MCF 10A (cell line): Measurements from ENCODE around the gene MAST2. TPM values are rescaled to one million over a fixed set of nuclear protein-coding genes. Genes with fewer than 3 reads are reported as not detected.

Source experiments
- BruUV-seq: library from RNA; stranded (reverse); fragments of 400-500 nt; replicated peaks from 2 replicates; lab custom pipeline; 2021; lab: Mats Ljungman, UMichigan
- CTCF ChIA-PET: fragments of 300-600 bp; sonication (Branson Sonifier 250); formaldehyde crosslinking; extraction: SDS; loops from one replicate; lab custom pipeline; 2021; ENCODE audit warnings: antibody characterized with exemption, inconsistent platforms; lab: Yijun Ruan, JAX
- POLR2A ChIA-PET: fragments of 300-600, 350-650 bp; sonication (Branson Sonifier 250); formaldehyde crosslinking; extraction: SDS; loops from one replicate; lab custom pipeline; 2020; ENCODE audit warnings: antibody characterized with exemption, inconsistent platforms; lab: Yijun Ruan, JAX
- DNase-seq: peaks from one replicate; pipeline ENCODE4 v3.0.0-alpha.2; 2018; ENCODE audit not compliant: unreplicated experiment
- H3K27ac Mint-ChIP-seq: one replicate; pipeline ENCODE4 v1.8.0; 2022; ENCODE audit warnings: mild to moderate bottlenecking, low read depth, mixed read lengths; ENCODE audit not compliant: unreplicated experiment
- H3K27me3 Mint-ChIP-seq: one replicate; pipeline ENCODE4 v1.8.0; 2022; ENCODE audit warnings: mixed read lengths; ENCODE audit not compliant: insufficient read depth, unreplicated experiment
- H3K36me3 Mint-ChIP-seq: one replicate; pipeline ENCODE4 v1.8.0; 2022; ENCODE audit warnings: mild to moderate bottlenecking, moderate library complexity, mixed read lengths; ENCODE audit not compliant: insufficient read depth, unreplicated experiment
- H3K4me1 Mint-ChIP-seq: one replicate; pipeline ENCODE4 v1.8.0; 2022; ENCODE audit warnings: mixed read lengths; ENCODE audit not compliant: insufficient read depth, unreplicated experiment
- H3K4me3 Mint-ChIP-seq: one replicate; pipeline ENCODE4 v1.8.0; 2022; ENCODE audit warnings: mild to moderate bottlenecking, moderate library complexity, mixed read lengths; ENCODE audit not compliant: unreplicated experiment
- H3K9me3 Mint-ChIP-seq: one replicate; pipeline ENCODE4 v1.8.0; 2022; ENCODE audit warnings: mixed read lengths; ENCODE audit not compliant: unreplicated experiment
- CTCF ChIP-seq: fragments of 200-600 bp; IDR thresholded peaks from one replicate; pipeline ENCODE4 v1.8.0; 2022; ENCODE audit warnings: antibody characterized with exemption, mild to moderate bottlenecking; ENCODE audit not compliant: unreplicated experiment
- intact Hi-C: fragments of 100-400 bp; cut with micrococcal nuclease; formaldehyde crosslinking; loops from 2 replicates; pipeline ENCODE4 v1.14.1; 2022
- total RNA-seq: library from RNA; stranded (reverse); gene quantifications from 2 replicates; pipeline ENCODE4 v1.2.3, GENCODE V29; 2022

MAST2 gene
- total RNA-seq, 1 experiment from 2014 or later, result 33.3 TPM

- Mint-ChIP-seq H3K4me1 (peaks cover 8% of the 10 kb centered on the region), H3K9me3 (no peaks in the 10 kb centered on the region), H3K4me3 (no peak overlapping the region), H3K27me3 (no peaks in the 10 kb centered on the region), H3K27ac (no peak overlapping the region), H3K36me3 (no peaks in the 10 kb centered on the region)
- POLR2A ChIA-PET, result interaction anchor here (0.5 to 0.6 kb wide), 3 partner anchors 18 to 1460 kb away, joined by 3 to 4 read pairs (median 3); no protein-coding TSS in a partner anchor
- no peak for TF ChIP-seq CTCF
- no TSS peak for BruUV-seq
- DNase-seq, result no peak
- CTCF ChIA-PET, result no interaction called here
- intact Hi-C loops, result no loop called here
Observed at GRCh38 chr1:45971335-45971734, 167.9 kb downstream of the MAST2 start.

GRCh38 chr1:45971922-45972531 lies 168.6 kb downstream of the MAST2 start:
- H3K27me3 Mint-ChIP-seq, result no peaks in the 10 kb centered on the region
- peaks cover 8% of the 10 kb centered on the region for H3K4me1 Mint-ChIP-seq
- H3K9me3 Mint-ChIP-seq, result no peaks in the 10 kb centered on the region
- H3K36me3 Mint-ChIP-seq, result no peaks in the 10 kb centered on the region
- no TSS peak for BruUV-seq
- intact Hi-C loops, result no loop called here
- CTCF ChIA-PET, result interaction anchor here (1.0 kb wide), 1 partner anchor 10 kb away, joined by 3 read pairs; no protein-coding TSS in a partner anchor
- no peak for TF ChIP-seq CTCF
- H3K4me3 Mint-ChIP-seq, result no peak overlapping the region
- no peak for DNase-seq
- no peak overlapping the region for H3K27ac Mint-ChIP-seq
- POLR2A ChIA-PET, result interaction anchor here (0.5 to 0.6 kb wide), 3 partner anchors 19 to 1460 kb away, joined by 3 to 4 read pairs (median 3); no protein-coding TSS in a partner anchor

- Mint-ChIP-seq H3K9me3 (no peaks in the 10 kb centered on the region), H3K4me3 (no peak overlapping the region), H3K27ac (no peak overlapping the region), H3K4me1 (peaks cover 8% of the 10 kb centered on the region), H3K36me3 (no peaks in the 10 kb centered on the region), H3K27me3 (no peaks in the 10 kb centered on the region)
- intact Hi-C loops, result no loop called here
- DNase-seq, result no peak
- POLR2A ChIA-PET, result no interaction called here
- no peak for TF ChIP-seq CTCF
- no TSS peak for BruUV-seq
- CTCF ChIA-PET, result interaction anchor here (1.0 kb wide), 1 partner anchor 10 kb away, joined by 3 read pairs; no protein-coding TSS in a partner anchor
Observed at GRCh38 chr1:45972621-45973020, 169.2 kb downstream of the MAST2 start.

GRCh38 chr1:45973121-45973520 lies 169.7 kb downstream of the MAST2 start:
- no peak for TF ChIP-seq CTCF
- Mint-ChIP-seq H3K4me3 (no peak overlapping the region), H3K4me1 (peaks cover 8% of the 10 kb centered on the region), H3K27ac (no peak overlapping the region), H3K27me3 (no peaks in the 10 kb centered on the region), H3K9me3 (no peaks in the 10 kb centered on the region), H3K36me3 (no peaks in the 10 kb centered on the region)
- ChIA-PET CTCF (interaction anchor here (1.0 to 1.1 kb wide), 2 partner anchors 9 to 376 kb away, joined by 3 read pairs; no protein-coding TSS in a partner anchor), POLR2A (interaction anchor here (0.6 kb wide), 1 partner anchor 50 kb away, joined by 3 read pairs; no protein-coding TSS in a partner anchor)
- intact Hi-C loops, result no loop called here
- BruUV-seq, result no TSS peak
- DNase-seq, result no peak
